ENCODE results near the gene DPCD.

DPCD gene

GRCh38 chr10:101558204-101558603, 29.9 kb upstream of the DPCD start:
- DNase-seq (ENCODE audit: low read depth, low spot score), result no peak
- TF ChIP-seq CTCF (IDR thresholded peaks at IDR 0.05; ENCODE audit: low read depth, low read length), result no peak
- in situ Hi-C loops (cut with HindIII; ENCODE audit: low sequenced_read_pairs), result no loop called here

DNA sequence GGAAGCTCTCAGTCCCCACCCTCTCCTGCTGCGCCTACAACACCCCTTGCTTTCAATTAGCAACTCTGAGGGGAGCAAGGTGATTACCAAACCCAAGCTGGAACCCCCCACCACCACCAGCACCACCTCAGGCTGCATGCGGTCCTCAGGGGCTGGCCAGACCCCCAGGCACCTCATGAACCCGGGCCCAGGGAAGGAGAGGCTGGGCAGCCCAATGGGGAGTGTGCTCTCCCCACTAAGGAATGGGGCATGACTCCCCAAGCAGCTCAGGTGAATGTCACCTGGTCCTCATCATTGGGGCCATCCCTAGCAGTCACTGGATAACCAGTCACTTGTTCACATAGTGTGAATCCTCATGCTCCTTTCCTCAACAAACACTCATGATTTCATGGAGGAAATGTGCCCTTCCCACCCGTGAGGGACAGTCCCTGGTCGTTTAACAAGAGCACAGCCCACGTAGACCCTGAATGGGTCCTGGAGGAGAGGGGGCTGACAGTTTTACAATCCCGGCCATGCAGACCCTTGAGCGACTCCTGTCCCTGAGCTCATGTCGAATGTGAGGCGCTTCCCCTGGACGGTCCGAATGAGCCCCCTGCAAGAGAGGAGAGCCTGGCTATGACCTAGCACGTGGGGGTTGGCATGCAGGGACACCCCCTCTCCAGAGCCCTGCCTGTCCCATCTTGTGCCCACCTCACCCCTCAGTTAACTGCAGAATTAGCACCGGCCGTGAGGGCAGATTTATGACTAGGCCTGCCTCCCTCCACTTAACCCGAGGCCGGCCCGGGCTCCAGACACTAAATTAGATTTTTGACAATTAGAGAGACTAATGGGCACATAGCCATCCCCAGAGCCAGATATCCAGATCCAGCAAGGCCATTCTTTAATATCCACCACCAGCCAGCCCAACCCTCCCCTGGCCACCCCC, 29.2 kb upstream of the DPCD start:
- no peak for DNase-seq (ENCODE audit: low read depth, low spot score)
- in situ Hi-C loops (cut with HindIII; ENCODE audit: low sequenced_read_pairs), result no loop called here
- no peak overlapping the region for H3K4me3 ChIP-seq (ENCODE audit: low read depth, low read length)
- no peak for TF ChIP-seq CTCF (IDR thresholded peaks at IDR 0.05; ENCODE audit: low read depth, low read length)

More at GRCh38 chr10:101558204-101558603, 29.9 kb upstream of the DPCD start:
- H3K4me3 ChIP-seq (ENCODE audit: low read depth, low read length), result no peak overlapping the region

DNA sequence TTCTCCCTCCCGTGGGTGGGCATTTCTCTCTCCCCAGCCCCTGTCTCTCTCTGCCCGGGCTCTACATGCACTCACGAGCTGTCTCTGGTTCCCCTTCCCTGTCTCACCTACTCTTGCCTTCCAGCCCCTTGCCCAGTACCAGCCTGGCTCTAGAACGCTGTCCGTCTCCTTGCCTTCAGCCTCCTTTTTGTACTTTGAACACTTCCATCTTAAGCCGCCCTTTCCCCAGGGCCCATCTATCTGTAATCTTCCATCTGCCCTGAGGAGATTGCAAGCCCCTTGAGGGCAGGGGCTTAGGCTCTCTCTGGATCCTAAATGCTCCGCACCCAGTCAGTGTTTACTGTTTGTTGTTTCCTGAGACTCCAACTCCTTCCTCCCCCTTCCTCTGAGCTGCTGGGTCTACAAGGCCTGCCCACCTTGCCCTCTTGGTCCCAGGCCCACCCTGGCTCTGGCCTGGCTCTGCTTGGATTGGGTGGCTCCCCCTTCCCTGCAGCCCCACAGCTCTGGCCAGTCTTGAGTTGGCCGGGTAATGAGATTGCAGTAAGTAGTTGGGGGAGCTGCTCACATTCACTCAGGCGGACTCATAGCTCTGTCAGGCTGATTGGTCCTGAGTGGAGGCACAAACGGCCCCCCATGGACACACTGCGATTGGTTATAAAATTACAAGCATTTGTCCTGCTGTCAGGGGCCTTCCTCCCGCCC, 28.4 kb upstream of the DPCD start:
- DNase-seq (ENCODE audit: low read depth, low spot score), result no peak
- TF ChIP-seq CTCF (IDR thresholded peaks at IDR 0.05; ENCODE audit: low read depth, low read length), result no peak
- H3K4me3 ChIP-seq (ENCODE audit: low read depth, low read length), result no peak overlapping the region
- in situ Hi-C loops (cut with HindIII; ENCODE audit: low sequenced_read_pairs), result no loop called here

GRCh38 chr10:101560298-101561067, 27.6 kb upstream of the DPCD start:
- no peak overlapping the region for H3K4me3 ChIP-seq (ENCODE audit: low read depth, low read length)
- no peak for DNase-seq (ENCODE audit: low read depth, low spot score)
- no peak for TF ChIP-seq CTCF (IDR thresholded peaks at IDR 0.05; ENCODE audit: low read depth, low read length)
- in situ Hi-C loops (cut with HindIII; ENCODE audit: low sequenced_read_pairs), result no loop called here

DNA sequence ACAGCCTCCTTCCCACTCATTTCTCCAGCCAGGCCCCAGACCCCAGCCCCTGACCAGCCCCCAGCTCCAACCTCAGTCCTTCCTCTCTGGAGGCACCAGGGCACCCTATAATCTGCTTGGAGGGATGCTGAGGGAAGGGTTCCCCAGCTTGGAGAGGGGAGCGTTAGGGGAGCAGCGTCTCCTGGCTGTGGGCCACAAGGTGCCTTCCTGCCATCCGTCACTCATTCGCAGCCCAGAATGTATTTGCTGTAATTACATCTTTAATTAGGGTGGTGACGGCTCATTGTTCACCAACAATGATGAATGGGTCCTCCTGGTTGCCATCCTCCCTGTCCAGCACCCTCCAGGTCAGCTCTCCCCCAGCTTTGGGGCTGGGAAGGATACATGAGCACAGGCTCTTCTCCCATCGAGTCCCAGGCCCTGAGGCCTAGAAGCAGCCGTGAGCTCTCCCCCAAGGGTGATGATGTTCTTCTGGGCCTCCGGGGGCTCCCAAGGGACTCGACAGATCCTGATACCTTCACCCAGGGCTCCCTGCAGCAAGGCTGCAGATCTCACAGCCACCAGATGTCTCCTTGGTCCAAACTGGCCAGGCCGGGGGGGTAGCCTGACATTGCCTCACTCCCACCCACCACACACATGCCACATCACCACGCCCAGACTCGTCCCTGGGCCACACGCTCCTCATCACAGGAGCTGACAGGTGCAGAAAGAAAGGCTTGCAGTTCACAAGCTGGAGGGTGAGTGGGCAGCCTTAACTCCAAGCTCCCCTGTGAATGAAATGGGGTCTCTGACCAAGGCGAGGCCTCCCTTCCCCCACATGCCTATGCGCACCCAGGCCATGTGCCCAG, 26.8 kb upstream of the DPCD start:
- no peak for DNase-seq (ENCODE audit: low read depth, low spot score)
- H3K4me3 ChIP-seq (ENCODE audit: low read depth, low read length), result no peak overlapping the region
- in situ Hi-C loops (cut with HindIII; ENCODE audit: low sequenced_read_pairs), result no loop called here
- no peak for TF ChIP-seq CTCF (IDR thresholded peaks at IDR 0.05; ENCODE audit: low read depth, low read length)

Measured in astrocyte of the spinal cord (primary cell).